ENCODE measurements around the gene MAPKBP1.

GRCh38 chr15:41825145-41825544 is 50.9 kb downstream of the MAPKBP1 start:
- TF ChIP-seq CTCF (IDR thresholded peaks at IDR 0.05), result no peak
- no peak for TF ChIP-seq ZFX (IDR thresholded peaks at IDR 0.05; ENCODE audit: borderline replicate concordance)

All from 22Rv1 (cell line).